OCI-LY7 (cell line): ENCODE results near the gene LDB3.

Experiments used
- CTCF ChIP-seq: fragments of 200-600 bp; sonication (generic); conservative IDR thresholded peaks from 2 replicates; pipeline ENCODE4 v1.5.1; 2014; ENCODE audit warnings: mild to moderate bottlenecking, antibody characterized with exemption, low read length, moderate library complexity, mixed read lengths
- EZH2phosphoT487 ChIP-seq: fragments of 200-600 bp; sonication (generic); IDR thresholded peaks from 2 replicates; pipeline ENCODE4 v1.6.1; 2018; ENCODE audit warnings: low read depth, borderline replicate concordance, mild to moderate bottlenecking, mixed run types, antibody characterized with exemption, low read length, moderate library complexity, mixed read lengths

GRCh38 chr10:86769991-86770390 lies 101.7 kb downstream of the LDB3 start:
- TF ChIP-seq CTCF (no peak), EZH2phosphoT487 (no peak)
